Mesenchymal stem cell (in vitro differentiated cells and primary cell): Measurements from ENCODE around the gene RAMP3.
"Not testable (repeated sequence)": the region's sequence is repeated elsewhere in the genome, so short reads cannot be mapped to it uniquely, and the experiment has no call there.

Source experiments
- DNase-seq: peaks from one replicate; pipeline ENCODE4 v3.0.0-alpha.2; 2013
- H2AFZ ChIP-seq: one replicate; pipeline ENCODE4 v1.6.1; 2013; ENCODE audit warnings: low read depth, mild to moderate bottlenecking, control low read depth, inconsistent platforms, low read length, moderate library complexity
- H2AK5ac ChIP-seq: 2 replicates; pipeline ENCODE4 v1.6.1; 2013; ENCODE audit warnings: low read length, moderate library complexity, mild to moderate bottlenecking, inconsistent platforms; ENCODE audit not compliant: severe bottlenecking
- H2BK120ac ChIP-seq: one replicate; pipeline ENCODE4 v1.6.1; 2013; ENCODE audit warnings: low read depth, mild to moderate bottlenecking, inconsistent platforms, low read length, moderate library complexity
- H2BK12ac ChIP-seq, 2 experiments: one replicate each; pipeline ENCODE4 v1.6.1; 2013; ENCODE audit warnings: inconsistent platforms in 2 of 2, low read length in 2 of 2, mild to moderate bottlenecking in 2 of 2, moderate library complexity in 2 of 2, control low read depth in 1 of 2
- H2BK15ac ChIP-seq: one replicate; pipeline ENCODE4 v1.6.1; 2013; ENCODE audit warnings: mild to moderate bottlenecking, low read depth, inconsistent platforms; ENCODE audit not compliant: poor library complexity, severe bottlenecking
- H2BK5ac ChIP-seq: 2 replicates; pipeline ENCODE4 v1.6.1; 2013; ENCODE audit warnings: low read depth, mild to moderate bottlenecking, low read length, control low read depth, inconsistent platforms; ENCODE audit not compliant: poor library complexity, severe bottlenecking
- H3K14ac ChIP-seq, 2 experiments: one replicate each; pipeline ENCODE4 v1.6.1; 2013; ENCODE audit warnings: inconsistent platforms in 2 of 2, low read length in 2 of 2, control low read depth in 1 of 2, mild to moderate bottlenecking in 1 of 2, moderate library complexity in 1 of 2
- H3K18ac ChIP-seq, 2 experiments: one replicate each; pipeline ENCODE4 v1.6.1; 2013; ENCODE audit warnings: inconsistent platforms in 2 of 2, low read length in 2 of 2, control low read depth in 1 of 2, low read depth in 1 of 2, mild to moderate bottlenecking in 1 of 2
- H3K23ac ChIP-seq, 2 experiments: one replicate each; pipeline ENCODE4 v1.6.1; 2013; ENCODE audit warnings: inconsistent platforms in 2 of 2, low read length in 2 of 2, mild to moderate bottlenecking in 2 of 2, moderate library complexity in 2 of 2, control low read depth in 1 of 2
- H3K27ac ChIP-seq: 2 replicates; pipeline ENCODE4 v1.5.1; 2013; ENCODE audit warnings: mild to moderate bottlenecking, moderate library complexity, low read length, control low read depth, inconsistent platforms; ENCODE audit not compliant: poor library complexity, severe bottlenecking
- H3K27me3 ChIP-seq, 2 experiments: 2 replicates each; pipeline versions ENCODE4 v1.6.1 to v1.7.0; 2013; ENCODE audit warnings: low read length in 2 of 2, mild to moderate bottlenecking in 2 of 2, moderate library complexity in 2 of 2, control low read depth in 1 of 2, inconsistent platforms in 1 of 2; ENCODE audit not compliant: control insufficient read depth in 1 of 2, insufficient read depth in 1 of 2
- H3K36me3 ChIP-seq, 2 experiments: 2 replicates each; pipeline versions ENCODE4 v1.6.1 to v1.7.0; 2013; ENCODE audit warnings: low read length in 2 of 2, control low read depth in 1 of 2, inconsistent platforms in 1 of 2, low read depth in 1 of 2, mild to moderate bottlenecking in 1 of 2; ENCODE audit not compliant: insufficient read depth in 2 of 2, control insufficient read depth in 1 of 2
- H3K4ac ChIP-seq, 2 experiments: one replicate each; pipeline ENCODE4 v1.6.1; 2013; ENCODE audit warnings: inconsistent platforms in 2 of 2, low read length in 2 of 2, mild to moderate bottlenecking in 2 of 2, moderate library complexity in 2 of 2, control low read depth in 1 of 2, low read depth in 1 of 2
- H3K4me1 ChIP-seq: 2 replicates; pipeline ENCODE4 v1.6.1; 2013; ENCODE audit warnings: low read depth, low read length, control low read depth; ENCODE audit not compliant: control insufficient read depth, insufficient read depth
- H3K4me2 ChIP-seq: 2 replicates; pipeline ENCODE4 v1.6.1; 2013; ENCODE audit warnings: low read length, mild to moderate bottlenecking, inconsistent platforms; ENCODE audit not compliant: poor library complexity, severe bottlenecking
- H3K4me3 ChIP-seq, 2 experiments: 2 replicates each; pipeline versions ENCODE4 v1.5.1 to v1.7.0; 2013; ENCODE audit warnings: low read length in 2 of 2, mild to moderate bottlenecking in 2 of 2, control low read depth in 1 of 2, low read depth in 1 of 2; ENCODE audit not compliant: insufficient read depth in 1 of 2
- H3K79me1 ChIP-seq: replicated peaks from 2 replicates; pipeline ENCODE4 v1.6.1; 2013; ENCODE audit warnings: mild to moderate bottlenecking, control low read depth, low read length, inconsistent platforms; ENCODE audit not compliant: poor library complexity, severe bottlenecking
- H3K9ac ChIP-seq: 2 replicates; pipeline ENCODE4 v1.7.0; 2013; ENCODE audit warnings: mild to moderate bottlenecking, low read length, moderate library complexity
- H3K9me3 ChIP-seq: 2 replicates; pipeline ENCODE4 v1.7.0; 2013; ENCODE audit warnings: mild to moderate bottlenecking, low read length; ENCODE audit not compliant: control insufficient read depth
- H4K8ac ChIP-seq: one replicate; pipeline ENCODE4 v1.6.1; 2013; ENCODE audit warnings: inconsistent platforms, mild to moderate bottlenecking, low read length, moderate library complexity
- H4K91ac ChIP-seq: one replicate; pipeline ENCODE4 v1.6.1; 2013; ENCODE audit warnings: mild to moderate bottlenecking, low read length, inconsistent platforms
- WGBS: methylation state at CpG from one replicate; pipeline ENCODE4 v1.1.7; 2013; ENCODE audit warnings: mixed read lengths; 5-methylcytosine and 5-hydroxymethylcytosine counted together

Gene RAMP3

DNA sequence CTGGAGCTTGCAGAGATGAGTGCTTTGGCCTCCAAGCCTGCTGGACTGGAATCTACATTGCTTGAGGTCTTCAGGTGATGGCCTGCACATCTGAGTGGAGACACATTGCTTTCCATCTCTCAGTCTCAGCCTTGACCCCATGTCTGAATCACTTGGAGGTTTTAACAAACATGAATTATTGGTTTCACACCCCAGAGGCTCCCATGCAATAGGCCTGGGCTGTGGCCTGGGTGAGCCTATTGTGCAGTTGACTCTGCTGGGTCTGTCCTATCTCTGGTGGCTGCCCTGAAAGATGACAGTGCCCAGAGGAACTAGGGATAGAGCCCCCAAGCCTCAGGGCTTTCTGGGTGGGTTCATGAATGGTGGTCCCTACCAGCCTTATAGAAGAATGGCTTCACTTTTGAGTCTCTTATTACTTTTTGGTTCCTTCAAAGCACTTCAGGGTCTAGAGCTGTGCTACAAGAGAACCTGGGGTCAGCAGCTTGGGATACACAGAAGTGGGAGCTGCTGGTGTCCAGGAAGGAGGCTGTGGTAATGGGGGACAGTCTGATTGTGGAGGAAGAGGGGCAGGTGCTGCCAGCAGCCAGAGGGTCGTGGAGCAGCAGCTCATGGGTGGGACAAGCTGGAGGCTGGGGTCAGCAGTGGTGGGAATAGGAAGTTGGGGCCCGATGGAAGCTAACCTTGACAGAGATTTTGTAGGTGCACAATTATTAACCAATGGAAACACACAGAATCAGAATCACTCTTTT lies 5.5 kb downstream of the RAMP3 start:
- H3K23ac ChIP-seq = no peak overlapping the region
- no peak overlapping the region for H2BK12ac ChIP-seq
- H4K8ac ChIP-seq = no peak overlapping the region
- no peak overlapping the region for H3K18ac ChIP-seq
- WGBS = no CpG with 5 or more reads among the region's 2 CpGs
- no peak overlapping the region for H2AK5ac ChIP-seq
- no peak overlapping the region for H3K14ac ChIP-seq
- no peak for DNase-seq
- H3K4ac ChIP-seq = no peak overlapping the region
- no peaks in the 10 kb centered on the region for H3K36me3 ChIP-seq
- no peak overlapping the region for H3K4me3 ChIP-seq
- no peaks in the 10 kb centered on the region for H3K79me1 ChIP-seq
- H2BK120ac ChIP-seq = no peak overlapping the region
- no peak overlapping the region for H4K91ac ChIP-seq
- no peaks in the 10 kb centered on the region for H3K9me3 ChIP-seq
- no peak overlapping the region for H3K4me2 ChIP-seq
- no peak overlapping the region for H2BK5ac ChIP-seq
- H3K4me1 ChIP-seq = no peaks in the 10 kb centered on the region
- H3K9ac ChIP-seq = no peak overlapping the region
- H2BK15ac ChIP-seq = no peak overlapping the region
- no peak overlapping the region for H2AFZ ChIP-seq
- H3K27me3 ChIP-seq = peaks cover 30 to 40% of the 10 kb centered on the region in 2 experiments
- no peak overlapping the region for H3K27ac ChIP-seq

DNA sequence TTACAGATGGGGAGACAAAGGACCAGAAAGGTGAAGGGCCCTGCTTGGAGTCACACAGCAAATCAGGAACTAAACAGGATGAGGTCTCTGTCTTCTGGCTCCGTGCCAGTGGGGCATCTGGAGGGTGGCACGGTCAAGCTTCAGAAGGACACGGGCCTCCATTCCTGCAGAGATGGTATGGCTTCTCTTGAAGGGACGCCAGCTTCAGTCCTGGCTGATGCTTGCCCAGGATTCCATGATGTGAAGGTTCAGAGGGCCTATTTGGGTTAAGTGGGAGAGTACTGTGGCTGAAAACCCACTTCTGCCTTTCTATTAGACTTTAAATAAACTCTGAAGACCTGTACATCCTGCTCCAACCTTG lies 6.1 kb downstream of the RAMP3 start:
- Histone ChIP-seq H2BK15ac (no peak overlapping the region), H2AK5ac (no peak overlapping the region), H2BK5ac (no peak overlapping the region), H3K4me1 (no peaks in the 10 kb centered on the region), H4K8ac (no peak overlapping the region), H3K9ac (no peak overlapping the region), H3K4me3 (no peak overlapping the region), H2BK120ac (no peak overlapping the region), H3K14ac (no peak overlapping the region), H3K27ac (no peak overlapping the region), H3K23ac (no peak overlapping the region), H2AFZ (no peak overlapping the region), H4K91ac (no peak overlapping the region), H3K79me1 (no peaks in the 10 kb centered on the region), H3K18ac (no peak overlapping the region), H3K36me3 (no peaks in the 10 kb centered on the region), H3K9me3 (no peaks in the 10 kb centered on the region), H3K4me2 (no peak overlapping the region), H3K4ac (no peak overlapping the region), H2BK12ac (no peak overlapping the region), H3K27me3 (peaks cover 25 to 34% of the 10 kb centered on the region in 2 experiments)
- 62% methylated on average over 3 of the region's 4 CpGs for WGBS
- DNase-seq = no peak

DNA sequence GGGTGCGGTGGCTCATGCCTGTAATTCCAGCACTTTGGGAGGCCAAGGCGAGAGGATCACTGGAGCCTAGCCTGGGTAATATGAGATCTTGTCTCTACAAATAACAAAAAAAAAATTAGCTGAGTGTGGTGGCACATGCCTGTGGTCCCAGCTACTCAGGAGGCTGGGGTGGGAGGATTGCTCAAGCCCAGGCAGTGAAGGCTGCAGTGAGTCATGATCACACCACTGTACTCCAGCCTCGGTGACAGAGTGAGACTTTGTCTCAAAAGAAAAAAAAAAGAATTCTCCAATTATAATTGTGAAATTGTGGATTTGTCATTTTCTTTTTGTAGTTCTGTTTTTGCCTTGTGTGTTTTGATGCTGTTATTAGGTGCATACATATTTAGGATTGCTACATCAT lies 6.7 kb downstream of the RAMP3 start:
- H3K14ac ChIP-seq, H2BK15ac ChIP-seq, H3K36me3 ChIP-seq, H3K4me1 ChIP-seq, H3K4me3 ChIP-seq, H2AFZ ChIP-seq, H3K79me1 ChIP-seq, H3K4ac ChIP-seq, H4K8ac ChIP-seq, H4K91ac ChIP-seq, H2BK120ac ChIP-seq, DNase-seq, H2BK12ac ChIP-seq, H3K23ac ChIP-seq, H3K9ac ChIP-seq, H2BK5ac ChIP-seq, H3K27ac ChIP-seq, H2AK5ac ChIP-seq, H3K9me3 ChIP-seq, H3K18ac ChIP-seq, H3K4me2 ChIP-seq: not testable (repeated sequence)
- peaks cover 19 to 28% of the 10 kb centered on the region in 2 experiments for H3K27me3 ChIP-seq
- 72% methylated on average over 2 of the region's 3 CpGs for WGBS

DNA sequence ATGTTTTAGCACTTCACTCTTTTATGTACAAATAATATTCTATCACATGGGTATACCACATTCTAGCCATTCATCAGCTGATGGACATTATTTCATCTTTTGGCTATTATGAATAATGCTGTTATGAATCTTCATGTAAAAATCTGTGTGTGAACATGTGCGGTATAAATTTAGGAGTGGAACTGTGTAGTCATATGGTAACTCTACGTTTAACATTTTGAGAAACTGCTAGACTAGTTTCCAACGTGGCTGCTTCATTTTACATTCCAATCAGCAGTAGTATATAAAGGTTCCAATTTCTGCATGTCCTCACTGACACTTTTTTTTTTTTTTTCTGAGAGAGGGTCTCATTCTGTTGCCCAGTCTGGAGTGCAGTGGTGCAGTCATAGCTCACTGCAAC lies 8.3 kb downstream of the RAMP3 start:
- peaks cover 10 to 23% of the 10 kb centered on the region in 2 experiments for H3K27me3 ChIP-seq
- no peaks in the 10 kb centered on the region for H3K79me1 ChIP-seq
- H3K4ac ChIP-seq = no peak overlapping the region
- no peaks in the 10 kb centered on the region for H3K36me3 ChIP-seq
- no peak overlapping the region for H3K18ac ChIP-seq
- no peak overlapping the region for H4K8ac ChIP-seq
- H3K4me1 ChIP-seq = no peaks in the 10 kb centered on the region
- H3K9me3 ChIP-seq = no peaks in the 10 kb centered on the region
- no peak overlapping the region for H2BK12ac ChIP-seq
- H3K9ac ChIP-seq = no peak overlapping the region
- no peak overlapping the region for H3K27ac ChIP-seq
- H2BK5ac ChIP-seq = no peak overlapping the region
- whole genome bisulfite sequencing = 48% methylated on average over 3 of the region's 3 CpGs
- no peak overlapping the region for H4K91ac ChIP-seq
- H3K23ac ChIP-seq = no peak overlapping the region
- no peak for DNase-seq
- H2BK15ac ChIP-seq = no peak overlapping the region
- H3K4me2 ChIP-seq = no peak overlapping the region
- no peak overlapping the region for H2AK5ac ChIP-seq
- H2AFZ ChIP-seq = no peak overlapping the region
- no peak overlapping the region for H2BK120ac ChIP-seq
- no peak overlapping the region for H3K14ac ChIP-seq
- H3K4me3 ChIP-seq = no peak overlapping the region
